ENCODE results near the gene AZGP1. TPM values are rescaled to one million over a fixed set of nuclear protein-coding genes. Genes with fewer than 3 reads are reported as not detected.
A peak's percentile ranks its signal among the peaks of the same experiment; 100 is the strongest.

AZGP1 gene
- 0.44 TPM for total RNA-seq (ENCODE audit: unreplicated experiment)
- long read RNA-seq = 0 reads

GRCh38 chr7:99975782-99976521 is at the start of gene AZGP1:
Gene AZGP1, minus strand, starts transcription at chr7:99976031. Its CDS starts 11 bp downstream, at chr7:99976020.
- peaks cover 12% of the 10 kb centered on the region for H3K27me3 Mint-ChIP-seq (ENCODE audit: unreplicated experiment)
- H3K4me3 Mint-ChIP-seq (ENCODE audit: unreplicated experiment) = no peak within 1 kb of the TSS
- no peaks in the 10 kb centered on the region for H3K36me3 Mint-ChIP-seq (ENCODE audit: unreplicated experiment)
- no peak for TF ChIP-seq CTCF (IDR thresholded peaks at IDR 0.05; ENCODE audit: partially characterized antibody, unreplicated experiment)
- peaks cover 7% of the 10 kb centered on the region for H3K9me3 Mint-ChIP-seq (ENCODE audit: unreplicated experiment)
- no peak within 1 kb of the TSS for H3K27ac Mint-ChIP-seq (ENCODE audit: unreplicated experiment)
- DNase-seq = no peak
- H3K4me1 Mint-ChIP-seq (ENCODE audit: low read depth, unreplicated experiment) = peaks cover 14% of the 10 kb centered on the region

GRCh38 chr7:100024020-100024619 is 48.3 kb upstream of the AZGP1 start:
- H3K4me1 Mint-ChIP-seq (ENCODE audit: low read depth, unreplicated experiment) = no peaks in the 10 kb centered on the region
- no peak overlapping the region for H3K27ac Mint-ChIP-seq (ENCODE audit: unreplicated experiment)
- peaks cover 1% of the 10 kb centered on the region for H3K9me3 Mint-ChIP-seq (ENCODE audit: unreplicated experiment)
- TF ChIP-seq CTCF (IDR thresholded peaks at IDR 0.05; ENCODE audit: partially characterized antibody, unreplicated experiment) = no peak
- DNase-seq = no peak
- H3K27me3 Mint-ChIP-seq (ENCODE audit: unreplicated experiment) = no peaks in the 10 kb centered on the region
- H3K4me3 Mint-ChIP-seq (ENCODE audit: unreplicated experiment) = no peak overlapping the region
- H3K36me3 Mint-ChIP-seq (ENCODE audit: unreplicated experiment) = peaks cover 4% of the 10 kb centered on the region

- peaks cover 3% of the 10 kb centered on the region for H3K4me1 Mint-ChIP-seq (ENCODE audit: low read depth, unreplicated experiment)
- no peak overlapping the region for H3K4me3 Mint-ChIP-seq (ENCODE audit: unreplicated experiment)
- H3K27me3 Mint-ChIP-seq (ENCODE audit: unreplicated experiment) = no peaks in the 10 kb centered on the region
- peak overlapping the region; percentile 43 for H3K27ac Mint-ChIP-seq (ENCODE audit: unreplicated experiment)
- no peak for TF ChIP-seq CTCF (IDR thresholded peaks at IDR 0.05; ENCODE audit: partially characterized antibody, unreplicated experiment)
- no peak for DNase-seq
- peaks cover 4% of the 10 kb centered on the region for H3K36me3 Mint-ChIP-seq (ENCODE audit: unreplicated experiment)
- H3K9me3 Mint-ChIP-seq (ENCODE audit: unreplicated experiment) = peaks cover 1% of the 10 kb centered on the region
Observed at GRCh38 chr7:100023526-100023925, 47.7 kb upstream of the AZGP1 start.

GRCh38 chr7:100022621-100023020 is 46.8 kb upstream of the AZGP1 start:
- TF ChIP-seq CTCF (IDR thresholded peaks at IDR 0.05; ENCODE audit: partially characterized antibody, unreplicated experiment) = no peak
- Mint-ChIP-seq H3K4me3 (ENCODE audit: unreplicated experiment) (no peak overlapping the region), H3K9me3 (ENCODE audit: unreplicated experiment) (peaks cover 1% of the 10 kb centered on the region), H3K27ac (ENCODE audit: unreplicated experiment) (no peak overlapping the region), H3K4me1 (ENCODE audit: low read depth, unreplicated experiment) (peaks cover 6% of the 10 kb centered on the region), H3K36me3 (ENCODE audit: unreplicated experiment) (peaks cover 4% of the 10 kb centered on the region), H3K27me3 (ENCODE audit: unreplicated experiment) (no peaks in the 10 kb centered on the region)
- no peak for DNase-seq

GRCh38 chr7:100021297-100021696 is 45.5 kb upstream of the AZGP1 start:
- no peak overlapping the region for H3K4me3 Mint-ChIP-seq (ENCODE audit: unreplicated experiment)
- peak overlapping the region; percentile 43 for H3K27ac Mint-ChIP-seq (ENCODE audit: unreplicated experiment)
- no peak for TF ChIP-seq CTCF (IDR thresholded peaks at IDR 0.05; ENCODE audit: partially characterized antibody, unreplicated experiment)
- H3K9me3 Mint-ChIP-seq (ENCODE audit: unreplicated experiment) = peaks cover 1% of the 10 kb centered on the region
- H3K27me3 Mint-ChIP-seq (ENCODE audit: unreplicated experiment) = no peaks in the 10 kb centered on the region
- H3K36me3 Mint-ChIP-seq (ENCODE audit: unreplicated experiment) = peaks cover 4% of the 10 kb centered on the region
- DNase-seq = no peak
- peaks cover 10% of the 10 kb centered on the region for H3K4me1 Mint-ChIP-seq (ENCODE audit: low read depth, unreplicated experiment)
